Brain pericyte (primary cell): ENCODE data around the gene HES1.
"Not testable (repeated sequence)": the region's sequence is repeated elsewhere in the genome, so short reads cannot be mapped to it uniquely, and the experiment has no call there.

Experiments used
- DNase-seq: peaks from one replicate; pipeline ENCODE4 v3.0.0-alpha.2; 2012; ENCODE audit warnings: low read depth, low spot score

HES1 gene

GRCh38 chr3:194128202-194128918 is 7.6 kb upstream of the HES1 start:
- DNase-seq: no peak

DNA sequence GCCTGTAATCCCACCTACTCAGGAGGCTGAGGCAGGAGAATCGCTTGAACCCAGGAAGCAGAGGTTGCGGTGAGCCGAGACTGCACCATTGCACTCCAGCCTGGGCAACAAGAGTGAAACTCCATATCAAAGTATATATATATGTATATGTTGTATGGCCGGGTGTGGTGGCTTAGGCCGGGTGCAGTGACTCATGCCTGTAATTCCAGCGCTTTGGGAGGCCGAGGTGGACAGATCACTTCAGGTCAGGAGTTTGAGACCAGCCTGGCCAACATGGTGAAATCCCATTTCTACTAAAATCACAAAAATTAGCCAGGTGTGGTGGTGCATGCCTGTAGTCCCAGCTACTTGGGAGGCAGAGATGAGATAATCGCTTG is 7.0 kb upstream of the HES1 start:
- not testable (repeated sequence) for DNase-seq

DNA sequence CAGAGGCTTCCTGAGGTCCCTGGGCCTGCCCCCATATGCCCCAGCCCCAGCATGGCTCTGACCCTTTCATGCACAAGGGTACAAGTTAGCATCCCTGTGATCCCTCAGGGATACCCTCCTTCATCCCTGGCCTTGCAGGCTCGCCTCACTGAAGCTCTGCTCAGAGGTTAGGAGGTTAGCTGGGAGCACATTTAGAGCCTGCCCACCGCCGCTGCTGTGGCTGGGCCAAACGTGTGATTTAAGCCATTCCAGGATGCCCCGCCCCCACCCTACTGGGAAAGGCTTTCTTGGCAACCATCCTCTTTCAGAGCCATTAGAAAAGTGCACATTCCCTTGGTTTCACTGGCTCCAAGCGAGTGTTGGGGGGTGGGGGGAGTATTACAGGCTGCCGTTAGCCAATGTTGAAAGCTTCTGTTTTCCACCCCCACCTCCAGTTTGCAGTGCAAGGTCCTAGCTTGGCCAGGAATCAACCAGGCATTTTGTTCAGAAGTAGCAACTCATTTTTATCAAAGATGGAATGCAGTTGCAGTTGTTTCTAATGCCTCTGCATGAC is 6.3 kb upstream of the HES1 start:
- no peak for DNase-seq

- DNase-seq: no peak
Measured at GRCh38 chr3:194130188-194130587, 5.8 kb upstream of the HES1 start.

DNA sequence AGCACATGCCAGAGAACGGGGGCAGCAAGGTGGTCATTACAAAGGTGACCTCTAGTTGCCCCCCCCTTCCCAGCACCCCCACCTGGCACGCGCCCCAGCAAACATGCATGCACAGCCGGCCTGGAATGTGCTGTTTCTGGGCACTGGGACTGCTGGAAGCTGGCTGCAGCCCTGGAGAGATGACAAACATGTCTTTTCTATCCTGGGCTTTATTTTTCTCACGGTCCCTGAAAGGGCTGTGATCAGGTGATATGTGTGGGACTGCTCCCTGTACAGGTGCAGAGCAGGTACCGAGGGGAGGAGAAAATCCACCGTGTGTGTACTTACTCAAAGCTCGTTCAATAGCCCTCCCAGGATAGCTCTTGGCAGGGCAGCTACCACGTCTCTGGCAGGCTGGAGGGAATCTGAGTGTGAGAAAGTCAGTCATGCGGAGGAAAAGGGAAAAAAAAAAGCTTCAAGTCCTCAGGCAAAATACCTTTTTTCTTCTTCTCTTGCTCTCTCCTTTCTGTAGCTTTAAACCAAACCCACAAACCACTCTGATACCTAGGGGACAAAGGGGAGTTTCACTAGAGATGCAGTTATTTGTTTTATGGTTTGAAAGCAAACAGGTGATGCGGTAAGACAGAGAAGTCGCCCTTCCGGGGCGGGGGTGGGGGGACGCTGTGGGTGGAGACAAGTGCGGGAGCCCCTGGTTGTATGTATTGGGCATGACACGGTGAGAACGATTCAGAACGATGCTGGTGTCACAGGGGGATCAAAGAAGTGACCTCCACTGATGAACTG is 5.0 kb upstream of the HES1 start:
- no peak for DNase-seq

DNA sequence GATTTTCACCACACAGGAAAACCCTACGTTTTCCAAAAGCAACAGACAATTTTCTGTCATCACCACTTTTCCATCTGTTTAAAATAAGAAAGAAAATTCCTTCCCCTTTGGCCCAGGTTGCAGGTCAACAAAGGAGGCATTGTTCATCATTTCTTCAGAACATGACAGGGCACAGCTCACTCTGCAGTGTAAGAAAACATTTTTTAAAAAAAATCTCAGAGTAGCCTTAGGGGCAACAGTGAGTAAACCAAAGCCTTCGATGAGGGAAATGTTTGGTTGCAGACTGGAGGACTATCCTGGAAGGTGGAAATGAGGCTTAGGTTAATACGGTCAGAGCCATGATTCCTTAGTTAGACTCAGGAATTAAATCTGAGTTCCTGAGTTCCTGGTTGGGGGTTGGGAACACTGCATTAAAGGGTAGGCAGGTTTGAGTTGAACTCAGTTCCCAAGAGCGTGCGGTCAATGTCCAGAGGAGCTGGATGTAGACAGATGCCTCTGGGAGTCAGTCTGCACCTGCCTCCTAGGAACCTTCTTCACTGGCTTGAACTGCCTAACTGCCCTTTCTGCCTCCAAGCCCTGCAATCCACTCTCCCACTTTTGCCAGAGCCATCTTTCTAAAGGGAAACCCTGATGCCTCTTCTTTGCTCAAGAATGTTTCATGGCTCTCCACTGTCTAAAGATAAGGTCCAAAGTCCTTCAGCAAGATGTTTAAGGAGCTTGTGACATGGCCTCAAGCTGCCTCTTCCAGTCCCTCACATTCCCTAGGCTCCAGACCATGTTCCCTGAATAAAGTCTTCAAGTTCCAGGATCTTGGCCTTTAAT is 3.3 kb upstream of the HES1 start:
- DNase-seq: no peak

DNA sequence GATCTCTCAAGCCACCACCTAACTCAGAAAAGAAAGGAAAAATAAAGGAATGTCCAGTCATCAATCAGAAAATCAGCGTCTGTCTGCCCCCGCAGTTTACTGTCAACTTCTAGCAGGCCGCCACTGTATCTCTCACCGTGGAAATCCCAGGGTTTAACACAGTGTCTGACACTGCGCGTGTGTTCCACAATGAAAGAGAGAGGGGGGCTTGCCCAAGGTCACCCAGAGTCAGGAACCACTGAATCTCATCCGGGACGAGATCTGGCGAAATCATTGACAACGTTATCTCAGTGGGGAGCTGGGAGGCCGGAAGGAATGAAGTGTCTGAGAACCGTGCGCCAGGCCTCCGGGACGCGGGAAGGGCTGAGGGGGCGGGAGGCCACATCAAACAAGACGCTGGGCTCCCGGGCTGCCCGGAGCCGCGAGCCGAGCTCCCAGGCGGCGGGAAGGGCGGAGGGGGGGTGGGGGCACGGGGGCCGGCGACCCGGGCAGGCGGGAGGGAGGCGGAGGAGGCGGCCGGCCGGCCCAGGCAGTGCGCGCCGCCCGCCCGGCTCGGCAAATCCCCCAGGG is 2.2 kb upstream of the HES1 start:
- no peak for DNase-seq

DNA sequence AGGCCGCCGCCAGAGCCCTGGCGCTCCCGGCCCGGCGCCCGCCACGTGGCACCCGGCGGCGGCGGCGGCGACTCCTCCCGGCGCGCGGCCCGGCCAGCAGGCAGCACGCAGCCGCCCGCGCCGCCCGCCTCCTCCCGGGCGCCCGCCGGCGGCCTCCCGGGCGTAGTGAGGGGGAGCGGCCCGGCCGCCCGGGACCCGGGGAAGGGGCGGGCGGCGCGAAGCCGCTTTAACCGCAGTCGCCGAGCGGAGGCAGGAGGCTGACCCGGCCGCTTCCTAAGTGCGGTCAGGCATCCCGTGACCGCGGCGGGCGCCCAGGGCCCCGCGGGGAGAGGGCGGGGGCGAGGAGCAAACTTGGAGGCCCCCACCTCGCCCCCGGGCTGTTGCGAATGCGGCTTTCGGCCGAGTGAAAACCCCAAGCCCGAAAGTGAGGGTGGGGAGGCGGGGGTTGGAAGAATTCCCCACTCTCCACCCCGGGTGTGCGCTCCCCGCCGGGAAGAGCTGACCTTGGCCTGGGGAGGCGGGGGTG is 1.7 kb upstream of the HES1 start:
- DNase-seq: no peak

DNA sequence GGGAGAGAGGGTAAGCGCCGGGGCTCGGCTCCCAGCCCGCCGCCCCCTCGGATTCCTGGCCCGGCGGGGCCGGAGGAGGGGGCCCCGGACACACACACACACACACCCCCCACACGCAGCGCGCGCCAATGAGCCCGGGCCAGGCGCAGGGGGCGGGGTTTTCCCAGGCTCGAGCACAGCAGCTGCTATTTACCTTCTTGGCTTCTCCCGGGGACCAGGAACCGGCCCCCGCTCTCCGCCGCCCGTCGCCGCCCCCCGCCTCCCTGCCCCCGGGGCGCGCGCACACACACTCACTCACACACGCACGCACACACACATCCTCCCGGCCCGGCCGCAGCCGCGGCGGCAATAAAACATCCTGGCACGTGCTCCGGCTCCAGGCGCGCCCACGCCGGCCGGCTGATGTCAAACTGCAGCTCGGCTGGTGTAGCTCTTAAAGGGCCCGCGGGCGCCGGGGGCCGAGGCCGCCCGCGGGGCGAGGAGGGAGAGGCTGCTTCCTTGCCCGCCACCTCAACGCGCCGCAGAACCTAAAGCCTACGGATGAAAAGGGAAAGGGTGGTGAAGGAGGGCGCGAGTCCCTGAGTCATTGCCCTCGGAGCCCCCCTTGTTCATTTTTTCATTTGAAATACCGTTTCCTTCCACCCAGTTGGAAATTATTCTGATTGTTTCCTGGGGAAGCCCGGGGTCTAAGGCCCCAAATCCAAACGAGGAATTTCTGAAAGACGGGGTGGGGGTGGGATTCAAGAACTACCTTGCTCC is 1.0 kb upstream of the HES1 start:
- DNase-seq: peak; percentile 67

- DNase-seq: no peak
Measured at GRCh38 chr3:194135516-194135805, 487 bp upstream of the HES1 start.

DNA sequence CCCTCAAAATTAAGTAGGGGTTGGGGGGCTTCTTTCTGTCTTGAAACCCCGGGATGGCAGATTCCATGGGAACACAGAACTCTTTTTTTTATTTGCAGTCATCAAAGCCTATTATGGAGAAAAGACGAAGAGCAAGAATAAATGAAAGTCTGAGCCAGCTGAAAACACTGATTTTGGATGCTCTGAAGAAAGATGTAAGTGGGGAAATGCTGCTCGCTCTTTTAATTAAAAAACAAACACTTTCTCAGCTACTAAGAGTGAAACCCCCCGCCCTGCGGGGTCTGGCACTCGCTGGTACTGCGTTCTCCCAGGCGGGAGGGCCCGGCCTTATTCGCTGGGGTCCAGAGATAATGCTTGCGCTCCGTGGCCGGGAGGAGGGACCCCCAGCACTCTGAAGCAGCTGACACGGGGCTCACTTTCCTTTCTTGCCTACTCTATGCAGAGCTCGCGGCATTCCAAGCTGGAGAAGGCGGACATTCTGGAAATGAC is 615 bp downstream of the HES1 start:
- DNase-seq: no peak

GRCh38 chr3:194137008-194137505 is 1.1 kb downstream of the HES1 start:
- no peak for DNase-seq

DNA sequence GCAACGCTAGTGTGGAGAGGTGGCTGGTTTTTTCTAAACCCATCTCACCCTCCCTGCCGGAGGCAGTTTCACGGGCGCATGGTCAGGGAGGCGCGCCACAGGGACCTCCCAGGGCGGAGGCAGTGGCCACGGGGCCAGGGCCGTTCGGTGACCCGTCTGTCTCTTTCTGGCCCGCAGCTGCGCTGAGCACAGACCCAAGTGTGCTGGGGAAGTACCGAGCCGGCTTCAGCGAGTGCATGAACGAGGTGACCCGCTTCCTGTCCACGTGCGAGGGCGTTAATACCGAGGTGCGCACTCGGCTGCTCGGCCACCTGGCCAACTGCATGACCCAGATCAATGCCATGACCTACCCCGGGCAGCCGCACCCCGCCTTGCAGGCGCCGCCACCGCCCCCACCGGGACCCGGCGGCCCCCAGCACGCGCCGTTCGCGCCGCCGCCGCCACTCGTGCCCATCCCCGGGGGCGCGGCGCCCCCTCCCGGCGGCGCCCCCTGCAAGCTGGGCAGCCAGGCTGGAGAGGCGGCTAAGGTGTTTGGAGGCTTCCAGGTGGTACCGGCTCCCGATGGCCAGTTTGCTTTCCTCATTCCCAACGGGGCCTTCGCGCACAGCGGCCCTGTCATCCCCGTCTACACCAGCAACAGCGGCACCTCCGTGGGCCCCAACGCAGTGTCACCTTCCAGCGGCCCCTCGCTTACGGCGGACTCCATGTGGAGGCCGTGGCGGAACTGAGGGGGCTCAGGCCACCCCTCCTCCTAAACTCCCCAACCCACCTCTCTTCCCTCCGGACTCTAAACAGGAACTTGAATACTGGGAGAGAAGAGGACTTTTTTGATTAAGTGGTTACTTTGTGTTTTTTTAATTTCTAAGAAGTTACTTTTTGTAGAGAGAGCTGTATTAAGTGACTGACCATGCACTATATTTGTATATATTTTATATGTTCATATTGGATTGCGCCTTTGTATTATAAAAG is 1.8 kb downstream of the HES1 start:
- no peak for DNase-seq

- DNase-seq: no peak
Measured at GRCh38 chr3:194138732-194139070, 2.8 kb downstream of the HES1 start.

DNA sequence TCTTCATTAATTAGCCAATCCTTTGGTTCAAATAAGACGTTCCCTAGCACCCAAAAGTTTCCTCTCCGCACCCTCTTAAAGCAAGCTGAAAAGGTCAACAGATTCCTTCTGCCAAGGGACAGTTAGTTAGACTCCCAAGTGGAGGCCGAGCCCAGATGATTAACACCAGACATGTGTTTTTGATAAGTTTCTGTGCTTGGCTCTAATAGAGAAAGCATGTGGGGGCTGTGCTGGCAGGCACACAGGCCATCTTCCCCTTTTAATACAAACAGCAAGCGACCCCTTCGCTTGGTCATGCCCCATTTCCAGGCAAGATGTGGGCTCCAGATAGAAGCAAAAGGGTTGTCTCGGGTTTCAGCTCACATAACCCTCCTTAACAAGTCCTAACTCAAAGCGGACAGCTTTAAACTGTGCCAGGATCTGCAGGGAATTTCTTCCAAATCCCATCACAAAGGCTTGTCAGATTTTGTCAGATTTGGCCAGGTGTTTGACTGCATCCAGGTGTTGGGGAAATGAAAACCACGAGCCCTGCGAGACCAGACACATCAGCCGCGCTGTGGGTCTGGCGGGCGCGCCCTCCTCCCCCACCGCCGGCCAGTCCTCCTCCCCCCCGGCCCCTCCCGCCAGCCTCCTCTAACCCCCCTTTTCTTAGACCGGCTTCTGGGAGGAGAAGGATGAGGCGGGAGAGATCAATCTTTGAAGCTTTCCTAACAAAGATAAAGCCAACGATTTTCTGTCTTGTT is 3.3 kb downstream of the HES1 start:
- DNase-seq: no peak

GRCh38 chr3:194139814-194140391 is 4.0 kb downstream of the HES1 start:
- DNase-seq: no peak

DNA sequence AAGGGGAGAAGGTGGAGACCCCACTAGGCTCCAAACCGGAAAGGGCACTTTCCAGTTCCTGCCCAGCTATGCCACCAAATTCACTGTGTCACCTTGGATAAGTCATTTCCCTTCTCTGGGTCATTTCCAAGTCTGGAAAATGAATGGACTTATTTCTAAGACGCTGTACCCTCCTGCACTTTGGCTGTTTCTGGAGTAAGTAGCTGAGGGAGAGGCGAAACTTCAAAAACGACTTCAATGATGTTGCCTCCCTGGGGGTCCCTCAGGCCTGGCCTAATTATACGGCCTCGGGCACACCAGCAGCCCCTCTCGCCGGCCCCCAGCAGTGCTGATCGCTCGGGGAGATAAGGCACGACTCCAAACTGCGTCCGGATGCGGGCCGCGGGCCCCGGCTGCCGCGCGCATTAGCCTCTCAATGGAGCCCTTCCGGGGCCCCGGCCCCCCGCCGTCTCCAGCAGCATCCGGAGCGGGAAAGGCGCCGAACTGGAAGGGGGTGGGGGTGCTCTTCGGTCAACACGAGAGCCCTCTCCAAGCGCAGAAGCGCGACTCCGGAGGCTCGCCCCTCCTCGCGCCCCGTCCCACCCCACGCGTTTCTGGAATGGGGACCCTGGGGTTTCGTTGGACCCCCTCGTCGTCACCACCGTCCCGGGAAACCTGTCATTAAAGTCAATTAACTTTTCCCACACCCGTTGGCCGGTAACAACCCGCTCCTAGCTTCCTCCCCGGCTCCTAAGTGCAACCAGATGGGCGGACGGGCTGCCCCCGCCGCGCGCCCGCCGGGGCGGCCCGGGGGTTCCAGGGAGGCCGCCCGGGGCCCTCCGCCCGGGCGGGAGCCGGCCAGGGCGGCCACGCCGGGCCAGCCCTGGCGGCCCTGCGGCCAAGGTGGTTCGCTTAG is 4.8 kb downstream of the HES1 start:
- no peak for DNase-seq
